Measurements from ENCODE around the gene CPT1B. TPM values are rescaled to one million over a fixed set of nuclear protein-coding genes. Genes with fewer than 3 reads are reported as not detected.
"Not testable (repeated sequence)": the region's sequence is repeated elsewhere in the genome, so short reads cannot be mapped to it uniquely, and the experiment has no call there.

Gene CPT1B
- polyA plus RNA-seq, 3 donors: 9.0 to 9.7 (median 9.1) TPM

GRCh38 chr22:50520826-50521453, 57.3 kb downstream of the CPT1B start:
- DNase-seq (ENCODE audit: low read depth in 3 of 3, low spot score in 2 of 3): no peak

GRCh38 chr22:50520184-50520583, 58.0 kb downstream of the CPT1B start:
- DNase-seq (ENCODE audit: low read depth in 3 of 3, low spot score in 2 of 3): not testable (repeated sequence)

- DNase-seq (ENCODE audit: low read depth in 3 of 3, low spot score in 2 of 3): no peak
Observed at GRCh38 chr22:50519151-50519550, 59.1 kb downstream of the CPT1B start.

Other genes with a start within 250 kb of the CPT1B start
- 10 to 100 TPM; 29.8 to 31.5 (median 31.5) TPM for gene PPP6R2, start 235.1 kb downstream of the CPT1B start, polyA plus RNA-seq (ENCODE audit: insufficient read length in 3 of 3)
- gene SBF1, start 103.4 kb downstream of the CPT1B start, polyA plus RNA-seq (ENCODE audit: insufficient read length in 3 of 3): 10 to 100 TPM; 24.7 to 28.0 (median 26.6) TPM
- gene ADM2, start 96.9 kb downstream of the CPT1B start, polyA plus RNA-seq (ENCODE audit: insufficient read length in 3 of 3): 1 to 10 TPM; 3.2 to 5.9 (median 4.1) TPM
- gene MIOX, start 91.6 kb downstream of the CPT1B start, polyA plus RNA-seq (ENCODE audit: insufficient read length in 3 of 3): 10 to 100 TPM in 2 of 3 donors, 1 to 10 TPM in 1; 3.2 to 19.0 (median 13.4) TPM
- gene LMF2, start 70.7 kb downstream of the CPT1B start, polyA plus RNA-seq (ENCODE audit: insufficient read length in 3 of 3): 10 to 100 TPM; 28.1 to 35.2 (median 32.0) TPM
- 10 to 100 TPM; 35.6 to 41.1 (median 39.4) TPM for gene NCAPH2, start 70.2 kb downstream of the CPT1B start, polyA plus RNA-seq (ENCODE audit: insufficient read length in 3 of 3)
- 1 to 10 TPM in 2 of 3 donors, not detected in 1; 1.0 to 1.7 TPM for gene SCO2, start 52.8 kb downstream of the CPT1B start, polyA plus RNA-seq (ENCODE audit: insufficient read length in 3 of 3)
- 1 to 10 TPM; 1.0 to 1.2 (median 1.1) TPM for gene TYMP, start 48.4 kb downstream of the CPT1B start, polyA plus RNA-seq (ENCODE audit: insufficient read length in 3 of 3)
- under 1 TPM; 0.04 to 0.86 (median 0.36) TPM for gene KLHDC7B, start 32.5 kb downstream of the CPT1B start, polyA plus RNA-seq (ENCODE audit: insufficient read length in 3 of 3)
- gene SYCE3, start 15.5 kb downstream of the CPT1B start, polyA plus RNA-seq (ENCODE audit: insufficient read length in 3 of 3): under 1 TPM in 2 of 3 donors, not detected in 1; 0.28 to 0.61 TPM
- 10 to 100 TPM; 62.8 to 82.6 (median 82.5) TPM for gene CHKB, start 4.4 kb upstream of the CPT1B start, polyA plus RNA-seq (ENCODE audit: insufficient read length in 3 of 3)
- under 1 TPM; 0.41 to 0.57 (median 0.56) TPM for gene MAPK8IP2, start 22.4 kb upstream of the CPT1B start, polyA plus RNA-seq (ENCODE audit: insufficient read length in 3 of 3)
- 10 to 100 TPM; 10.3 to 14.0 (median 11.0) TPM for gene ARSA, start 49.7 kb upstream of the CPT1B start, polyA plus RNA-seq (ENCODE audit: insufficient read length in 3 of 3)
- 10 to 100 TPM in 2 of 3 donors, 1 to 10 TPM in 1; 9.1 to 13.2 (median 12.5) TPM for gene SHANK3, start 94.4 kb upstream of the CPT1B start, polyA plus RNA-seq (ENCODE audit: insufficient read length in 3 of 3)
- under 1 TPM; 0.25 to 0.45 (median 0.28) TPM for gene ACR, start 159.8 kb upstream of the CPT1B start, polyA plus RNA-seq (ENCODE audit: insufficient read length in 3 of 3)
- gene RABL2B, start 205.2 kb upstream of the CPT1B start, polyA plus RNA-seq (ENCODE audit: insufficient read length in 3 of 3): 10 to 100 TPM; 40.4 to 59.5 (median 46.4) TPM